HS-5 (cell line): ENCODE data around the gene CALM1.
"Not testable (repeated sequence)": the region's sequence is repeated elsewhere in the genome, so short reads cannot be mapped to it uniquely, and the experiment has no call there.

Experiments
- DNase-seq: peaks from one replicate; pipeline ENCODE4 v3.0.0-alpha.2; 2012; ENCODE audit warnings: low read depth

Gene CALM1

GRCh38 chr14:90383731-90384542 is 12.9 kb upstream of the CALM1 start:
- DNase-seq: no peak

DNA sequence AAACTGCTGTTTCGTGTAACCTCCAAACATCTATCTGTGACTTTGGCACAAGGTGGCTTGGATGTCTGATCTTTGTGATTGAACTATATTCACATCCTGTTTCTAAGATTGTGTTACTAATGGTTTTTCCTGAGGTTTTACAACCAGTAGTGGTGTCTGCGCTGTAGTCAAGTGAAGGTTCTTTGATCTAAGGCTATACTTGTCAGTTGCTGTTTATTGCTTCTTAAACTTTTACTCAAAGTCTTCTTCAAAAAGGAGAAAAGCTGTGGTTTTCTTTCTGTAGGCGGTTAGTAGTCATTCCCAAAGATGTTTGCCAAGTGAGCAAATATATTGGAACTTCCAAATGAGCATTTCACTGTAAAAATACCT is 12.3 kb upstream of the CALM1 start:
- DNase-seq: no peak

- DNase-seq: no peak
Measured at GRCh38 chr14:90386321-90386720, 10.5 kb upstream of the CALM1 start.

DNA sequence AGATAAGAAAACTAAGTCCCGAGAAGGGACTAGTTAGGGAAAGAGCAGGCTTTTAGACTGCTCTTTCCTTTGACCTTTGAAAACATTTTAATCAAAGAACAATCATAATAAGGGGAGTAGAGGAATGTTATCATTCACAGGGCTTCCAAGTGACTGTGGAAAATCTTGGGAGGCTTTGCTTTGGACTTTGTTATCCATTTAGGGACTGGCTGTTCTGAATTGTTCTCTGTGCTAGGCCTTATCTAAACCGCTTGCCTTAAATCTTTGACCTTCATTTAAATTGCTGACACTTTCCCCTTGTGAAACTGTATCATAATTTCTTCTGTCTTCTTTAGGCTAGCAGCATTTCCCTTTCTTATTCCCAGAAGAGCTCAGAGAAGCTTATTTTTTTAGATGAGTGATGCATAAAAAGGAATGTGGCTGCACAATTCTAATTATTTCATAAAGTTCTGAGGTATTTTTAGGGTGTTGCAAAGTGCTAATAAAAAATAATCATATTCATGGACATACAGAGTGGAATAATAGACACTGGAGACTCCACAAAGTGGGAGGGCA is 9.5 kb upstream of the CALM1 start:
- DNase-seq: no peak

- DNase-seq: no peak
Measured at GRCh38 chr14:90388437-90388836, 8.4 kb upstream of the CALM1 start.

GRCh38 chr14:90388982-90389381 is 7.8 kb upstream of the CALM1 start:
- DNase-seq: no peak

- DNase-seq: no peak
Measured at GRCh38 chr14:90393966-90394365, 2.9 kb upstream of the CALM1 start.

- not testable (repeated sequence) for DNase-seq
Measured at GRCh38 chr14:90394782-90395181, 2.0 kb upstream of the CALM1 start.

DNA sequence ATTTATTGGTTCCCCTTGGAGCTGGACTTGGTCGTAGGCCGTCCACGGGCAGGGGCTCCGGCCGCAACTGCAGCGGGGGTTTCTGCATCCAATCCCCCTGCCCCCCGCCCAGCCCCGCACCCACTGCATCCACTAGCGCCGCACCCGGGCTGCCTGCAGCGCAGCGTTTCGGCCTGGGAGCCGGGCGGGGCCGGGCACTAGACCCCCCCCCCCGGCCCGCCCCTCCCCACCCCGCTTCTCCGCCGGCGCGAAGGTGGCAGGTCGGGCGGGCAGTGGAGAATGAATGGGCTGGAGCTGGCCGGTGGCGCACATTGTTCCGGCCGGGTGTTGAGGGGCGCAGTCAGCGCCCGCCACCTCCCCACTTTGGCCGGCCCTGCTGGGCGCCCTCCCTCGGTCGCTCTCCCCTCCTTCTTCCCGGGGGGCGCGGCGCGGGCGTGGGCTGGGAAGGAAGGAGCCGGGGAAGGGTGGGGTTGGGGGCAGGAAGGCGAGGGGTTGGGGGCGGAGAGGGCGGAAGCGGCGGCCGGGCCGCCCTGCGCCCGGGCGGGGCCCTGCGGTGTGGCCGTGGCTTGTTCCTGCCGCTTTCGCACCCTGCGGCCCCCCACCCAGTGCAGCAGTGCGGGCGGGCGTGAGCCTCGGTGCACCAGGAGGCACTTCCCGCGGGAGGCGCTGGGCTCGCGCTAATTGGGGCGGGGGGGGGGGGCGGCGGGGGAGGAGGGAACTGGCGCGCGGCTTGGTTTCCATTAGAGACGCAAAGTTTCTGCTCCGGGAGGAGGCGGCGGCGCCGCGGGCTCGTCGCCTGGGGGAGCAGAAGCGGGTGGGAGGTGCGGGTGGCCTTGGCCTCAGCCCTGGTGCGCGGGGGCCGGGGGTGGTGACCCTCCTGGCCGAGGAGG is 841 bp downstream of the CALM1 start:
- no peak for DNase-seq

DNA sequence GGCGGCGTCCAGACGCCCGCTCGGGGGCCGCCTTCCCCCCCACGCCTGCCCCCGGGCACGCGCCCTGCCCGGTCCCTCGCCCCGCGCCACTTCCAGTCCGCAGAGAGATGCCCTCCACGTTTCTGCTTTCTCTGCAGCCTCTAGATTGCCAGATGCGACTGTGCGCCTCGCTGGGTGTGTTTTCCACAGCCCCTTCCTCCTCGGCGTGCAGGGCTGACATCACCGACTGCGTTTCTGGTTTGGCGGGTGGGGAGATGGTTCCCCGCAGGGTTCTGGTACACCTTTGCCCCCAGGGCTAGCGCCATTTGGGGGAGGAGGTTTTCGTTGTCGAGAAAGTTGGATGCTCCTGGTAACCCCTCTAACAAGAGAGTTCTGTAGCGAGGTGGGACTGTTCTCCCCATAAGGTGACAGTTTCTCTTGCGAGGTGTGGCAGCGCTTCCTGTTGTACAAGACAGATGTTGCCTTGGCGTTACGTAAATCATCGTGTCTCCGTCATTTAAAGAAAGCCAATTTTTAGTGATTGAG is 1.5 kb downstream of the CALM1 start:
- DNase-seq: no peak

- DNase-seq: no peak
Measured at GRCh38 chr14:90398841-90399540, 2.2 kb downstream of the CALM1 start.

DNA sequence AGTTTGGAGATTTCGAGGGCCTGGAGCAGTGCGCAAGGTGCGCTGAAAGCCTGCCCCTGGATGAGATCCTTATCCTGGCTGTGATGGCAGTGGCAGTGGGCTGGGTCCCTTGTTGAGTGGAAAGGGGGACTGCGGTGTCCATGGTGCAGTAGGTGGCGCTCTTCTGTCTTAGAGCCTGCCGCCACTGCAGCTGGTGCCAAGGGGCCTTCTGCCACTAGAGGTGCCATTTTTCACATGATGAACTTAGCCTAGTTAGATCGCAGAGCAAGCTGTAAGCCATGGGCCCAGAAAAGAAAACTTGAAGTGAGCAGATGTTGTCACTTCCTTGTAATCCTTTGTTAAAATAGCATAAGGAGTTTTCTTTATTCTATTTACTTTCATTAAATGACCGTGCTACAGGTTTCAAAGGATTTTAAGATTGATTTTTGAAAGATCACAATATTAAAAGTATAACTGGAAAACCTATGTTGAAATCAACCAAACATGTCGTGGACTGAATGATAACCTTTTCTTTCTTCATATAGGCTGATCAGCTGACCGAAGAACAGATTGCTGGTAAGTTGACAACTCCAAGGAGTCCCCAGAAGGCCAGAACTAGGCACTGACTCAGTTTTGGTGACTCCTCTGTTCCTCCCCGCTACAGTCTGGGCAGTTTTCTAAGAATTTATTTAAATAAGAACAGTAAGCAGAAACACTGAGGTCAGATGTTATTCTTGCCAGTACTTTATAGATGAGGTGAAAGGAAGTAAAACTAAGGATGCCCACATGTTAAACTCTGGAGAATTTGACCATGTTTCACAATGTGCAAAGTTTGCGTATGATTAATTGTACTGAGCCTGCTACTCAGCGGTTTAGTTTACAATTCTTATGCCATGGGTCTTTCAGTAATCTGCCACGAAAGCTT is 3.0 kb downstream of the CALM1 start:
- DNase-seq: no peak

DNA sequence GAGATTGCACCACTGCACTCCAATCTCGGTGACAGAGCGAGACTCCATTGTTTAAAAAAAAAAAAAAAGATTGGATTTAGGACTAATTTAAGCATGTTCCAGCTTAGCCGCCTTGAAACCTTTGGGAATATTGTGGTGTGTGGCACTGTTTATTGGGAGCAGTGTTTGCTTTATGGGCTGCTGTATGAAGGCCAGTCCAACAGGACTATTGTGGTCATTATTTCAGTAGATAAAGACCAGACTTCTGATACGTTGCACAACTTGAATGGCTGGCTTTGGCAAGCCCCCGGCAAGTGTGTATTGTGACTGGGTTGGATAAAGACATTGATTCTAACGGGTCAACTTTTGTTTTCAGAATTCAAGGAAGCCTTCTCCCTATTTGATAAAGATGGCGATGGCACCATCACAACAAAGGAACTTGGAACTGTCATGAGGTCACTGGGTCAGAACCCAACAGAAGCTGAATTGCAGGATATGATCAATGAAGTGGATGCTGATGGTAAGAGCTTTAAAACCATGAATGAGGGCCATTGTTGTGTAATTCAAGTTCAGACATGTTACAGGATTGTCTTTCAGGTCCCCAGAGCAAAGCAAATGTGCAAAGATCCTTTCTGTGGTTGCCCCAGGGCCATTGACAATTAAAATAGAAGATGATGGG is 4.2 kb downstream of the CALM1 start:
- no peak for DNase-seq

- no peak for DNase-seq
Measured at GRCh38 chr14:90402016-90402415, 5.2 kb downstream of the CALM1 start.

- no peak for DNase-seq
Measured at GRCh38 chr14:90403065-90403464, 6.2 kb downstream of the CALM1 start.

DNA sequence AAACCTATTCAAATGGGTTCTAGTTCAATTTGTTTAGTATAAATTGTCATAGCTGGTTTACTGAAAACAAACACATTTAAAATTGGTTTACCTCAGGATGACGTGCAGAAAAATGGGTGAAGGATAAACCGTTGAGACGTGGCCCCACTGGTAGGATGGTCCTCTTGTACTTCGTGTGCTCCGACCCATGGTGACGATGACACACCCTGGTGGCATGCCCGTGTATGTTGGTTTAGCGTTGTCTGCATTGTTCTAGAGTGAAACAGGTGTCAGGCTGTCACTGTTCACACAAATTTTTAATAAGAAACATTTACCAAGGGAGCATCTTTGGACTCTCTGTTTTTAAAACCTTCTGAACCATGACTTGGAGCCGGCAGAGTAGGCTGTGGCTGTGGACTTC is 8.3 kb downstream of the CALM1 start:
- no peak for DNase-seq

- DNase-seq: no peak
Measured at GRCh38 chr14:90405755-90406154, 8.9 kb downstream of the CALM1 start.

DNA sequence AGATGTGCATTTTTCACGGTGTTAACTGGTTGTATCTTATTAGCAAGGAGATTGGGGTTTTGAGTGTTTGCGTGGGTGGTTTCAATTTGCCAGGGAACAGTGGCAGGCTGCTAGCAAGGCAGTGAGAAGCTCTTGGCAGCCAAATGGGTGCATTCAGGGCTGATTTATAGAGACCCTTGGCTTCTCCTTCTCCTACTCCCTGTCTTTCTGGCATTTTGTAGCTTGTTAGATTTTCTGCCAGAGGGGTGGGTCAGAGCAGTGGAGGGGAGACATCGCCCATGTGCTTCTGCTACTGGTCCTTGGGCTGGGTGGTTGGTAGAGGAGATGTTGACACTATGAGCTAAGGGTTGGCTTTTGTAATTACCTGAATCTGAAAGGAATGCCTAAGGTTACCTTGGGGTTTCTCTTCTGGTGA is 9.6 kb downstream of the CALM1 start:
- no peak for DNase-seq

- no peak for DNase-seq
Measured at GRCh38 chr14:90407230-90407629, 10.4 kb downstream of the CALM1 start.

DNA sequence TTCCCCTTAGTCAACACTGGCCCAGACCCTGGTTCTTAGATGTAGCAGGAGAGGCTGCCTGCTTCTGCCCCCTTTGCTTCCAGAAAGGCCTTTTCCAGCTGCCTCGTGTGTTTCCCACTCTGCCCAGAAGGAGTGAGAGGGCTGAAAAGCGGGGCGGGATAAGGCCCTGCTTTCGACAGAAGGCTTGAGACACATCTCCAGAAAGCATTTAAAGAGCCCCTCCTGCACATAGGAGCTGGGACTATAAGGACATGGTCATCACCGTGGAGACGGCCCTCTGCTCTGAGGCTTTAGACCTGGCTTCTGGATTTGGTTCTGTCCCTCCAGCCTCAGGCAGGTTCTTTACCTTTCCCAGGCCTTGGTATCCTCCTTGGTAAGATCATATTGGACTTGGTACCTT is 11.9 kb downstream of the CALM1 start:
- no peak for DNase-seq
